ENCODE measurements around the gene RUNX1. TPM values are rescaled to one million over a fixed set of nuclear protein-coding genes. Genes with fewer than 3 reads are reported as not detected.
"Not testable (repeated sequence)": the region's sequence is repeated elsewhere in the genome, so short reads cannot be mapped to it uniquely, and the experiment has no call there.

The RUNX1 gene
- total RNA-seq, 1 donor from 2014 or later, result 2.0 TPM

GRCh38 chr21:34822942-34823341 lies 226.2 kb downstream of the RUNX1 start:
- DNase-seq, result no peak

DNA sequence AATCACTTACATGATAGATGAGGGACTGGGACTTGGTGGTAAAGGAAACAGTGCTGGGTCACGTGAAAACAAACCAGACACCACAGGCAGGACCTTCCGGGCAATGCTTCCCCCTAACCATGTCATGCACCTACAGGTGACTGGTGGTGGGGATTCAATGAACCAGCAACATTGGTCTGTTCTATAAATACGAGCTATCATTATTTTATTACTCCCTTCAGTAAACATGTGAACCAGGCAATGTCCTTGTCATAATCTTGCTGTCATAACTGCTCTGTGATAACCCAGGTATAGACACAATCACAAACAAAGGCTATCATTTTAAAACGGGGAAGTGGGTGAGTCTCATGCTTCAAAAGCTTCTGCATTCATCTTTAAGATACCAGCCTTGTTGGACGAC lies 226.9 kb downstream of the RUNX1 start:
- no peak for DNase-seq

DNA sequence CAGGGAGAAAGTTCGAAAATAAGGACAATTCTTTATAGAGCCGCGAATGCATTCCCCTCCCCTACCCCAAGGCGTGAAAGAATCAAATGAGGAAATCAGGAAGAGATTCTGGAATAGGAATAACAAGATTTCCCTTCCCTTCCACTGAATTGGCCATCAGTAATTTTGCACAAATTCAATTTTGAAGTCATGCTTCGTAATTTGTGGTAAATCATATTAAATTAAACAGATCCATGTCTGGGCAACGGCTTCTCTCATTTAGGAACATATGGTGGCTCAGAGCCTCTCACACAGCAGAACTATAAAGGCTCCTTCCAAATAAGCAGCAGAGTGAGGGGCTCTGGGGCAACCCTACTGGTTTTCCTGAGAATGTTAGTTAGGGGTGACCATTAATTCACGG lies 227.4 kb downstream of the RUNX1 start:
- DNase-seq, result no peak

DNA sequence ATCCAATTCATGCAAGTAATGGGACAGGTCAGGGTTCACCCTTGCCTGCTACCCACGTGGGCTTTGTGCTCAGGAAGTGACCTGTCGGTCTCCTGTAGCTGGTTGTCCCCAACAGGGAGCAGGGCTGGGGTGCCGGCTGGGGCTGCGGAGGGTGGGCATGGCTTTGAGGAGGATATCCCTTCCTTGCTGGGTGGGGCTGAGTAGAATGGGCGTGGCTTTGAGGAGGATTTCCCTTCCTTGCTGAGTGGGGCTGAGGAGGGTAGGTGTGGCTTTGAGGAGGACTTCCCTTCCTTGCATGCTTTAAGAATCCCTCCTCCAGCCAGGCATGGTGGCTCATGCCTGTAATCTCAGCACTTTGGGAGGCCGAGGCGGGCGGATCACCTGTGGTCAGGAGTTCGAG lies 229.1 kb downstream of the RUNX1 start:
- no peak for DNase-seq

DNA sequence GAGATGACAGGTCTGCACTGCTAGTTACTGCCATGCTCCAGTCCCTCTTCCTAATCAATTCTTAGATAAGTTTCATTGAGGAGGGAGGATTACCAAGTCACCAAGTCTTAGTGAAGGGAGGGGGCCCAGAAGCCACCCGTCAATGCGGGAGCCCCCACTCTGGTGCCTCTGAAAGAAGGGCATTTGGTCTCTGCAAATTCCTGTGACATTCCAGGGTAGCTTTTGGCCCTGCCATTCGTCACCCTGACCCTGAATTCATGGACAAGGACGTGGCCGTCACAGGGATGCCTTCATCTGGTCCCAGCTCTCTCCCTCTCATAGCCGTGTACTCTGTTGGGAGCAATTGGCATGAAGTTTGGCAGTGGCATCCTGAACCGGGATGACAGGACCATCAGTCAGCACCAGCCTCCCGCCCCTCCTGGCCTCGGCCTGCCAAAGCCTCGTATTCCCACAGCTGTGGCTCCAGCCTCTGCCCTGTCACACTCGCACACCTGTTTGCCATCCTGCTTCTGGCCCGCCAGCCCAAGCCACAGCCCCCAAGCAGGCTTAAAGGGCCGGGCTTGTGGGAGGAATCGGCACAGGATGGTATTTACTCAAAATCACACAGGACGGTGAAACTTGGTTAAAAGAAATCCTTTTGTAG lies 229.6 kb downstream of the RUNX1 start:
- no peak for DNase-seq

GRCh38 chr21:34818662-34819158 lies 230.4 kb downstream of the RUNX1 start:
- no peak for DNase-seq

- no peak for DNase-seq
These were observed 231.1 kb downstream of the RUNX1 start for GRCh38 chr21:34817821-34818661.

- DNase-seq, result no peak
These were observed 233.0 kb downstream of the RUNX1 start for GRCh38 chr21:34815831-34816705.

DNA sequence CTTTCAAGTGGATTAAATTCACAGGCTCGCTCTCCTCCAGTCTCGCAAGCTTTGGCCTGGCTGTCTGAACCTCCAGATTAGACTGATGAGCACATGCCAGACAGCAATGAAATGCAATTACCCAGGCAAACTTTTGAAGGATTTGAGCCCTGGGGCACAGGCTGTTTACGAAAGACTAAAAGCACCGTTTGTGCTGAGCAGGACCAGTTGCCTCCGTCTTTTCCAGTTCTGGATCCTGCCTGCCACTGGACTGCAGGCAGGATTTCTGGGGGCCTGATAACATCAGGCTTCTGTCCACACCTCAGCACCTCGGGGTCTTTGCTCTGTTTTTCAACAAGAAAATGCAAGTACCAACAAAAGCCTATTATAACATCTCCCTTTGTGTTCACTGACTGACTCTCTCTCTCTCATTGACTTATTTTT lies 234.6 kb downstream of the RUNX1 start:
- DNase-seq, result no peak

GRCh38 chr21:34813266-34813894 lies 235.7 kb downstream of the RUNX1 start:
- DNase-seq, result no peak

GRCh38 chr21:34812504-34813265 lies 236.4 kb downstream of the RUNX1 start:
- no peak for DNase-seq

- DNase-seq, result no peak
These were observed 237.7 kb downstream of the RUNX1 start for GRCh38 chr21:34811368-34811767.

GRCh38 chr21:34810786-34811185 lies 238.3 kb downstream of the RUNX1 start:
- no peak for DNase-seq

- DNase-seq, result no peak
These were observed 239.3 kb downstream of the RUNX1 start for GRCh38 chr21:34809822-34810221.

GRCh38 chr21:34808569-34809204 lies 240.4 kb downstream of the RUNX1 start:
- DNase-seq, result no peak

DNA sequence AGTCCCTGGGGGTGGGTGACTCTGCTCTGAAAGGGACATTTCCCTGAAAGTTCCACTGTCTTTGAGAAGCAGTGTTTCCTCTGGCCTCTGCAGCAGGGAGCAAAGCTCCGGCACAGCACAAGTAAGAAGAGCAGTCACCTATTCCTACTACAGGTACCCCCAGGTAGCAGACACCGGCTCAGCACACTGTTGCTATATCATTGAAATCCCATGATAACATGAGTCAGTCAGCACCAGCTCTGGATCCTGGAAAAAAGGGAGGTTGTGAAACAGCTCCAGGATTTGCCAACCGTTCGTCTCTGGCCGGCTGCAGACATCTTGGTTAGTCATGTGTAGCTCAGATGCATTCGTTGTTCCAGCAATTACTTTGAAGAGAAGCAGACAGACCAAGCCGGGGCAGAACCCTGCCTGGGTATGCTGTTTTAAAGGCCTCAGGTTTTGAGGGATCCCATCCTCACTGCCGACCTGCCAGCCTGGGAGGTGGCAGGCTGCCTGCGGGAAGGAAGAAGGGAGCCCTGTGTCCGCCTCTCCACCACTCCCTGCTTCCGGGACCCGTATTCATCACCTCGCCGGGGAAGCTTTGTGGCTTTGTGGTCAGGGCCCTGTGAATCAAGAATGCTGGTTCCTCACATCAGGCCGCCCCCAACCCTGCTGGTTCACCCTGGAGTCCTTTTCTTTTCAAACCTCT lies 241.1 kb downstream of the RUNX1 start:
- no peak for DNase-seq

DNA sequence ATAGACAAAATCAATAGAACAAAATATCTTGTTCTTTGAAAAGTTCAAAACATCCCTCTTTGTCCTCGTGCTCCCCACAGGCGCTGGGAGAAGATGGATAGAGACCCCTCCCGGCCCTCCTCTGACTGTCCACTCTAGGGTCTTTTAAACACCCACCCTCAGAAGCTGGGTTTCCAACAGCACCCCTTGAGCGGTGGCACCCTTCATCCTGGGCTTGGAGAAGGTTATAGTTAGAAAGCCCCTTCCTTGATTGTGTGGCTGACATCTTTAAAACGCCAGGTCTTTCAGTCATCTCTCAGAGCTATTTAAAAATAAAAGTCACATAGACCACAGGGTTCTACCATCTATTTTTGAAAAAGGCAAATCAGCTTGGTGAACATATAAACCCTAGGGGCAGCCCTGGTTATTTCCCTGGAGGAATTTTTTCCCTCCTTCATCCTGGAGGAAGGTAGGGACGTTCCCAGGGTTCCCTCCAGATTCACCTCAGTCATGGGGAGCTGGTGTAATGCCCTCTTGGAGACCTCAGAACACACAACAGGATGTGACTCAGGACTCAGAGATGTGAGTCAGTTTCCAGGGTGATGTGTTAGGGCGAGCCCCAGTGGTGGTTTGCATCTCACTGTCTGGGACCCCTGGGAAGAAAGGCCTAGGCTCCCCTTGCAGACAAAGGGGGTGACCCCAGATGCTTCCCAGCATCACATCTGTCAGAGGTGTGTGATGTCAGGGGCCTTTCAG lies 241.8 kb downstream of the RUNX1 start:
- no peak for DNase-seq

- DNase-seq, result no peak
These were observed 242.7 kb downstream of the RUNX1 start for GRCh38 chr21:34806423-34806822.

GRCh38 chr21:34805157-34805556 lies 243.9 kb downstream of the RUNX1 start:
- no peak for DNase-seq

DNA sequence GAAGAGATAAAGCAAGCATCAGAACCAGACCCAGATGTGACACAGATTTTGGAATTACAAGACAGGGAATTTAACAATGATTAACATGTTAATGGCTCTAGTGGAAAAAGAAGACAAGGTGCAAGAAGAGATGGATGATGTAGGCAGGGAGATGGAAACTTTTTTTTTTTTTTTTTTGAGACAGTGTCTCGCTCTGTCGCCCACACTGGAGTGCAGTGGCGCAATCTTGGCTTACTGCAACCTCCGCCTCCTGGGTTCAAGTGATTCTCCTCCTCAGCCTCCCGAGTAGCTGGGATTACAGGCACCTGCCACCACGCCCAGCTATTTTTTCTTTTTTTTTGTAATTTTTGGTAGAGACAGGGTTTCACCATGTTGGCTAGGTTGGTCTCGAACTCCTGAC lies 244.5 kb downstream of the RUNX1 start:
- not testable (repeated sequence) for DNase-seq
